ENCODE results near the gene CYP39A1.

Gene CYP39A1

DNA sequence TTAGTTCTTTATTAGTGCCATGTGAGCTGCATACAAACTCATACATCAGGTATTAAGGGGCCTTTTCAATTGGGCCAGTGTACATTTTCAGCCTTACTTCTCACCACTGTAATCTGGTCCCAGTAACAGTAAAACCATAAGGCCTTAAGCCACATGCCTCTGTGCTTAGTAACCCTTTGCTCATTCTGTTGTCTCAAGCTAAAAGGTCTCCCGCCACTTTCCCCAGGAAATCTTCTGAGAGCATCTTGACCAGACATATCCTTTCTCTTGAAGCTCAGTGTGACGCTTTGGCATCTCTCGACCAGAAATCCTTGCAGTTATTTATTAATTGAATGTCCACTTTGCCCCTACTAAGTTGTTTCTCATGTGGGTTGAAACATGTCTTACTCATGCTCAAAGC is 68.0 kb downstream of the CYP39A1 start:
- DNase-seq: no peak

DNA sequence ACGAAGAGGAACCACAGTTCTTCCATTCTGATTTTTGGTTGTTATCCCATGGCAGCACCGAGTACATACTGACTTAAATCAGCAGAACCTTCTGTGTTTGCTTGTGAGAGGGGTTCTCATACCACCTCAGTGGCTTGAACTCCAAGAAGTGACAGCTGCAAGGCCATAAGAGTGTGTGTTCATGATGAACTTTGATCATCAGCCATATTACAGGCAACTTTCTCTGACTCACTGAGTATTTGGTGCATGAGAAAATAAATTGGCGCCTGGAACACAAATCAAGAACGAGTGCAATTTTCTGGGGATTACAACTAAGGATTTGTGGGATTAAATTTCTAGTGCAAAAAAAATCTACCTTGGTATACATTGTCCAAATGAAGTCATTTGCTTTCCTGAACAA is 68.9 kb downstream of the CYP39A1 start:
- DNase-seq: no peak

DNA sequence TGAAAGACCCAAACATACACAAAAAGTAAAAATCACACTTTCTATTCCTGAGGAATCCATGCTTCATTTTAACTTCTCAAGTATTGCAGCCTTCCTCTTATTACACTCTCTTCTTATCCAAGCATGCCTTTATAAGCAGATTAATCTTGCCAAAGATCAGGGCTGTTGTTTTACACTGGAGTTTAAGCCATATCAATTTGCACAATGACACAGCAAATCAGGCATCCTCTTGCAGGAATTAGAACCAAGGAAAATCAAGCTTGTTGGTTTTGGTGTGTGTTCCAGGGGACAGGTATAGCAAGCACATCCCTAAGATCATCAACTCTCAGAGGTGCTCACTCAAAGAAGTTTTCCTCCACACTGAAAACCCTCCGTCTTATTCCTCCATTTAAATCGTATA is 69.5 kb downstream of the CYP39A1 start:
- DNase-seq: no peak

DNA sequence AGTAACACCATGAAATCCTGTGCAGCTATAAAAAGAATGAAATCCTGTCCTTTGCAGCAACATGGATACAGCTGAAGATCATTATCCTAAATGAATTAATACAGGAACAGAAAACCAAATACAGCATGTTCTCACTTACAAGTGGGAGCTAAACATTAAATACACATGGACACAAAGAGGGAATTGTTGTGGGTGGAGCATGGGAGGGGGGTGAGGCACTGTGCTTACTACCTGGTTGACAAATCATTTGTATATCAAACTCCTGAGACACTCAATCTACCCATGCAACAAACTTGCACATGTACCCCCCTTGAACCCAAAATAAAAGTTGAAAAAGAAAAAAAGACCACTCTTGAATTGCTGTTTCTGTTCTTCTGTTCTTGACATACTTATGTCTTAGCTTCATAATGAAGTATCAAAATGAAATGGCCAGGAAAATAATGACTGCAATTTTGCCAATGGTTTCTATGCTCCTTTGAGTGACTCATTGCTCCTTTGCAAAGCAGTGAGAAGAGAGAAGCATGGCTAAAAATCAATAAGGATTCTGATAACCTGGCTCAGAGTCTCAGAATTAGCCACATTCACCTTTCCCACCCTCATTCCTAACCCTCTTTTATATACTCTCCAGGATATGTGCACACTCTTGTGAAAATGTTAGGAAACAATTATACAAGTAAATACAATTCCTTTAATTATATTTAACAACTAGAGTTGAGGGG is 71.0 kb downstream of the CYP39A1 start:
- no peak for DNase-seq

DNA sequence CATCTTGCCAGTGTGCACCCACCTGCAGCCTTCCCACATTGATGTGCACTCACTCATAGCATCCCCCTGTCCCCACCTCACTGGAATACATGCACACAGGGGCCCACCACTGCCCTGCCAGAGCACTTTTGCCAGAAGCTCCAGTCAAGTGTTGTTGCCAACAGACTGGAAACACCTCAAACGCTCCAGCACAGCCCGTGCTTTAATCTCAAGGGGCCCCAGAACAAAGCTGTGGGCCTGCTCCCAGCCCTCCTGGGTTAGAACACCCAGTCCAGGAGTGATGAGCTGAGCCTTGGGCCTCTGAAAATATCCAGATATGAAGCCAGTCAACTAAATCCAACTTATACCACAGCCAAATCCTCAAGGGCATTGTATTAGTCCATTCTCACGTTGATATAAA is 77.1 kb downstream of the CYP39A1 start:
- DNase-seq: no peak

DNA sequence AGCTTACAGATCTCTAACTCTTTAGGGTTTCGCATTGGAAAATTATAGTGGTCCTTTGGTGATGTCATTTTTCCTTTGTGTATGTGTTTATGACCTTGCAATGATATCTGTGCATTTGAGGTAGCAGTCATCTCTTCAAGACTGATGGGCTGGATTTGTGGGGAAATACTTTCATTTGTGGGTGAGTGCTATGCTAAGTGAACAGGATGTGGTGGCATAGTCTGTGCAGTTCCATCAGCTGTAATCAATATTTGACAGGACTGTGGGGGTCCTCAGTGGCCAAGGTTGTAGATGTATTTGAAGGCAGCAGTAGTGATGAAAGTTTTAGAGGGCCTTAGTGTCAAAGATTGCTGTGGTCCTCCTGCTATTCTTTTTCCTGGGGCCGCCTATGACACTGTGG is 79.5 kb downstream of the CYP39A1 start:
- no peak for DNase-seq

DNA sequence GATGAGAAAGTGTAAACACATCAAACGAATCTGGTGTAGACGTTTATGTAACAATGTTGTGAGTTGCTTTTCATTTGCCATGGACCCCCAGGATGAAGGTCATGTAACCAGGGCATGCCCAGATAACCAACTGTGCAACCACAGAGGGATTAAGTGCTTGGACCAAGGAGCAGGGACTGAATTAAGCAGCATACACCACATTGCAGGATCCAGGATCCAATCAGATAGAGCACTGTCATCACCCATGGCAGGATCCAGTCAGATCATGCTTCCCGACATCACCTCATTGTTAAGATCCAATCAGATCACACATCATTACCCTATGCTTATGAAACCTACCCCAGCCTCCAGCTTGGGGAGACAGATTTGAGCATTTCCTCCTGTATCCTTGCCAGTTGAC is 87.1 kb downstream of the CYP39A1 start:
- no peak for DNase-seq

DNA sequence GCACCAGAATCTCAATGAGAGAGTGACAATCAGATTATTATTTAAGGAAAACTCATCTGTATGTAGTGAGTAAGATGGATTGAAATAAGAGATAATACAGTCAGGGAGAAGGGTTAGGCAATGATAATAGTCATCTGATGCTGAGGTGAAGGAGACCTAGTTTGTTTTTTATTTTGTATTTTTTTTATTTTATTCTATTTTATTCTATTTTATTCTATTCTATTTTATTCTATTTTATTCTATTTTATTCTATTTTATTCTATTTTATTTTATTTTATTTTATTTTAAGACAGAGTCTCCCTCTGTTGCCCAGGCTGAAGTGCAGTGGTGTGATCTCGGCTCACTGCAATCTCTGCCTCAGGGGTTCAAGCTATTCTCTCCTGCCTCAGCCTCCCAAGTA is 88.7 kb downstream of the CYP39A1 start:
- DNase-seq: no peak

DNA sequence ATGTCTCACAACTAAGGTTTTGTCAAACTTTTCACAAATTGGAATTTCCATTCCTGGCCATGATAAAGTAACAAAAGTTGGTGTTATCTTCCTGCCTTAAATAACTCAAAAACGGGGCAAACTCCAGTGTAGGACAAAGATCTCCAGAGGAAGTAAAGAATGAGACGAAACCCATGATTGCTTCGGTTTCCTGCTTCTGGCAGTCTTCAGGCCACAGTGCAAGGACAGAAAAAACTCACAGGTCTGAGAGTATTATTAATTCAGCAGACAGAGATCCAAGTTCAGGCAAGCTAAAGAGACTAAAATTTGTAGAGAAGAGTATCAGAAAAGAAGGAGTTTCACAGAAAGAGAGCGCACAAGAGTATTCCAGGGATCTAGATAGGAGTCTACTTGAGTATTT is 96.6 kb downstream of the CYP39A1 start:
- DNase-seq: no peak

DNA sequence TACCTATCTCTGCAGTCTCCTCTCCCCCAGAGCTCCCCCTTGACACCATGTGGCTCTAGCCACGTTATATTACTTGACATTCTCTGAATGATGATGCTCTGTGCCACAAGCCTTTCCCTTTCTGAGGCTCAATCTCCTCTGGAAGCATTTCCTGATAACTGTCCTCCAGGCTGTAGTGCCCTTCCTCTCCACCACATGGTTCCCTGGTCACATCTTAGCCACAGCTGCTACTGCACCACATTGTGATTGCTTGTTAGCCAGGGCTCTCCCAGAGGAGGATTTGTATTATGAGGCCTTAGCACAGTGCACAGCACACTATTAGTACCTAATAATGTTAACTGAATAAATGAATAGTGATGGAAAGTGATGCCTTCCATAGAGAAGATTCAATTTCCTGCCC is 97.5 kb downstream of the CYP39A1 start:
- DNase-seq: no peak

DNA sequence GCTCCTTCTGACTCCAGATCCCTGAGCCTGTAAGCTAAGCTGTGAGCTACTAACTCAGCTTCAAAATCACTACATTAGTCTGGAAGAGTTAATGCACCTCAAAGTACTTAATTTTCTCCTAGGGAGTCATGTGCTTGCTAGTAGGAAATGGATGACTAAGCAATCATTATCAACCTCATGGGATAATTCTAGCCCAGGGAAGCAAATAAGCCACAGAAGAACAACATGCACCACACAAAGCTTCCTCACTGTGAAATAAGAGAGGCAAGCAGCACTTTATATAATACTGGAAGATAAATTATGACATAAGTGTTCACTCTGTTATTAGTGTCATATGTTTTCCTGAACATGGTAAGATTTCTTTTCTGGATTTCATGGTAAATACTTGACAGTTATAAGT is 103.5 kb downstream of the CYP39A1 start:
- no peak for DNase-seq

DNA sequence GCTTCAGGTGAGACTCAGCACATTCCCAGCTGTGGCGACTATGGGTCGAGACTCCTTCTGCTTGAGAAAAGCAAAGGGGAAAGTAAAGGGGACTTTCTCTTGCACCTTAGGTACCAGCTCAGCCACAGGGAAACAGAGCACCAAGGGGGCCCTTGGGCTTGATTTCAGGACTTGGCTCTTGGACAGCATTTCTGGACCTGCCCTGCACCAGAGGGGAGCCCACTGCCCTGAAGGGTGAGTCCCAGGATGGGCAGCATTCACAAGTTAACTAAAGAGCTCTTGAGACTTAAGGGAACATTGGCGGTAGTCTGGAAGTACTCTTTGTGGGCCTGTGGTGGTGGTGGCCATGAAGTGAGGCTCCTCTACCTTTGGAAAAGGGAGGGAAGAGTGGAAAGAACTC is 111.1 kb downstream of the CYP39A1 start:
- no peak for DNase-seq

DNA sequence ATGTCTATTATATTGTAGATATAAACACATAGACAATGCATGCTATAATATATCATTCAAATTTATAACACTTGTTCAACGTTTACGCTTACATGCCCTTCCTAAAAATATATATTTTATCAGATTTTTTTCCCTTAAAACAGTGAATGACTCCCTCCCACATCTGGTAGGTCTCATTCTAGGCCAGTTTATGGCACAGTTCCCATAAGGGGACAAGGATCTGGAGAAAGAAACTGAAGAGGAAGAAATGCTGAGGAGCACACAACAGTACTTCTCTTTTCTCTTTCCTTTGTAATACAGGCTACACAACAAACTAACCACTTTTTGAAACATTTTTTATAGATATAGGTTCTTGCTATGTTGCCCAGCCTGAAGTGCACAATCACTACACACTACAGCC is 112.8 kb downstream of the CYP39A1 start:
- no peak for DNase-seq

DNA sequence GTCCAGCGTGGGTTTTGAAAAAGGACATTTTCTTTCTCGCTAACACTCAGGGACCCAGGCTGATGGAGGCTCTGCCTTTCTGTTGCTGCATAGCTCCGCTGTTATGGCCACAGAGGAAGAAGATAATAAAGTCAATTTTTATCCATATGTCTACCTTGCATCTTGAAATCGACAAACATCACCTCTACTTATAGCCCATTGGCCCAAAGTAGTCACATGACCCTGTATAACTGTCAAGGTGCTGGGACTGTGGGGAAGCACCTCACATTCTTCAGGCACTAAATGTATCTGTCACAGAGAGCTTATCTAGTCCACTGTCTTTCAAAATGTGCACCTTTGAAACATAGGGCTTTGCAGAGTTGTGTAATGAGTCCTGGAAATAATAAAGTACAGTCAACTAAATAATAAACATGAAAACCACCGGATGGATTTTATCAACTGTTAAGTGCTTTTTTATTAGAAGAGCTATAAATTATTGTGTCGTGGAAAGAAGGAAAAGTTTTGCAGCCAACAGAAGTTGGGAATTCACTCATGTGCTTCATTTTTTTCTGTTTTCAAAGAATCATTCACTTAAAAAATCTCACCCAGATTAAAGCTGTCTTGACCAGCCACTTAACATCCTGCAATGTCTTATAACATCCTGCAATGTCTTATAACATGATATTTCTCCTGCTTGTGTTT is 113.7 kb downstream of the CYP39A1 start:
- DNase-seq: no peak

DNA sequence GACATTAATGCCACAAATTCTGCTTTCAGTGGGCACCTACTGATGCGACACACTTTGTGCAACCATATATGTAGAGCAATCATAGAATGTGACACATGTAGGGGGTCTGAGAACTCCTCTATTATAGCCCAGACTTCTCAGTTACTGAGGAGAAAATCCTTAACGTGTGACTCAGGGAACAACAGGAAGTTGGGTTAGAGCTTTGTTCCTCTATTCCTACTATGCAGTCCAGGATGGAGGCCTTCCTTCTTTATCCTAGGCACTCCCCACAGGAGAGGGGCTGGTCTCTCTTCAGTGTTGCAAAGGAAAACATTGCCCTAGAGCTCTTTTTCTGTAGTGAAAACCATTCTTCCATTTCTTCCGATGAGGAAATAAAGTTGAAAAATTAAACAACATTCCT is 121.7 kb downstream of the CYP39A1 start:
- DNase-seq: no peak

DNA sequence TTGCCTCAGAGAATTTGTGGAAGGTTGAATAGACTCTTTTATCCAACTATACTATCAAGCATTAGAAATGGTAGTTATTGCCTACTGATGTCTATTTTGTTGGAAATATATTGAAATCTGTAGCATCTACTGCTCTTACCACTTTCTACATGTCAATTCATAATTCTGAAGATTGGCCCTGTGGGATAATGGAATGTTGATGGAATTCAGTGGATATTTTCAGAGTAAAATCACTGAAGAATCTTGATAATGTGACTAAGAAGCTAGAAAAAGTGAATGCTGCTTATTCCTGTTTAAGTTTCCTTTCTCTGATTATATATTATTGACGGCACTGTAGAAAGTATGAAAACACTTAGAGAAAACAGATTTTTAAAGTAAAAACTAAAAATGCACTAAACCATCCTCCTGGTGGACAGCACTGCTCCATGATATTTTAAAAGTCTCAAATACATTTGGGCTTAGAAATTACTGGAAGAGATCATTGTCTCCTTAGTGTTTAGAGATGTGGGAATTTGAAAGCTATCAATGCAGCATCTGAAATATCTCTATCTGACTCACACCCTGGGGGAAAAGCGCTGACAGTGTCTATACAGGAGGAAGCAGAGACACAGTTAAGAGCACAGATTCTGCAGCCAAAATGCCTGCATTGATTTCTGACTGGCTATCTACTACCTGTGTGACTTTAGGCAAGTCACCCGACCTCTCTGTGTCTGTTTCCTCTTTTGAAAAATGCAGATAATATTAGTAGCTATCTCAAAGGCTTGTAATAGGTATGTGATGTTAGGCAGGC is 123.5 kb downstream of the CYP39A1 start:
- no peak for DNase-seq

DNA sequence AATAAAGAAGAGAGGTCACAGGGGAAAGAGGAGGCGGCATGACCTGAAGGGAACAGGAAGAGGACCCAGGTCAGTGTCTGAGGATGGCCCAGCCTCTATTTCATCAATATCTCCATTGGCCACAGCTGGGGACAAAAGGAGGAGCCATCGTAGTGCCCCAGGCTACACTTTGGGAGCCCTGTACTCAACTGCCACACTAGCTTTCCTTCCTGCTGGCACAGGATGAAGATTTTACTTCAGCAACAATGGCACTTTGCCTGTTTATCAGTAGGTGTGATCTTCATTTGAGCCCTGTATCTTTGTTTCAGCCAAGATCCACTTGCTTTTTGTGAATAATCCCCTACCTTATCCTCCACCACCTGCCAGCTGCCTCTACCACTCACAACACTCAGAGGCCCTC is 126.0 kb downstream of the CYP39A1 start:
- no peak for DNase-seq

DNA sequence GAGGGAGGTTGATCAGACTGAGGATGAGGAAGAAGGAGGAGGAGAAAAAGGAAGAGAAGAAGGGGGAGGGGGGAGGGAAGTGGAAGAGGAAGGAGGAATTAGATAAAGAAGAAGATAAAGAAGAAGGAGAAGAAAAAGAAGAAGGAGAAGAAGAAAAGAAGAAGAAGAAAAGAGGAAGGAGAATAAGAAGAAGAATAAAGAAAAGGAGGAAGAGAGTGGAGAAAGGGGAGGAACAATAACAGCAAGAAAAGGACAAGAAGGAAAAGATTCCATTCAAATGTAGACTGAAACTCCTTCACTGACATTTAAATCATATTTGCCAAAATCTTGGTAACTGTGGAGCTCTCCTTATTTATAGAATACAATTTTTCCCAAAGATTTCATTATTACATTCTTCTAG is 127.0 kb downstream of the CYP39A1 start:
- DNase-seq: no peak

DNA sequence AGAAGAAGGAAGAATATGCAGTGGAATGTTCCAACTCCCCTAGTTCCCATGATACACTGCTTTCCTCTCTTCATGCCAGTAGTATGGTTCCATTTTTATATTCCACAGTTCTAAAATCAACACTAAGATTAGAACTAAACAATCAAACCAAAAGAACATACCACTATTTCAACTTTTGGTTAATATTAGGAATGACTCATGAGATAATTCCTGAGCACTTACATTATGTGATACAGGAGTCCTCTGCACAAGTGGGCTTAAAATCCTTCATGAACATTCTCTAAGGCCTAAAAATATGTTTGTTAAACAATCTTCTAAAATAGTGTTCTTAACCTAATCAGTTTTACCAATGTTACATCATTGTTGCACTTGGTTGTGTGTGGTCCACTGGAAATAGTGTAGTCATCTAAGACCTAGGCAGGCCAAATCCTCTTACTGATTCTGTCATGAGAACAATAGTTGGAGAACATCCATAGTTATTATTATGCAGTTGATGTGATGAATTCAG is 131.1 kb downstream of the CYP39A1 start:
- no peak for DNase-seq

DNA sequence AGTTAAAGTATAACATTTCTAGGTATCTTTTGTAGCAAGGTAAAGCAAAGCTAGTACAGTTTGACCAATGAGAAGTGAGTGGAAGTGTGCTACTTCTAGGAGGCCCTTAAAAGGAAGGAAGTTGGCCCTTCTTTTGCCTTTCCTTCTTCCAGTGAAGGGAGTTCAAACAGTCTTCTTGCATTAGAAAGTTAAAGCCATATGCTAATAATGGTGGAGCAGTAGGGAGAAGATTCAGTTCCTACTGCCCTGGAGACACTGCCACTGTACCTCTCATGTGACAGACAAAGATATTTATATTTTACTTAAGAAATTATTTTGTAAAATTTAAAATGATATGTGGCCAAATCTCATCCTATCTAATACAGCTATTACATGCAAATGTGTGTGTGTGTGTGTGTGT is 135.4 kb downstream of the CYP39A1 start:
- no peak for DNase-seq

DNA sequence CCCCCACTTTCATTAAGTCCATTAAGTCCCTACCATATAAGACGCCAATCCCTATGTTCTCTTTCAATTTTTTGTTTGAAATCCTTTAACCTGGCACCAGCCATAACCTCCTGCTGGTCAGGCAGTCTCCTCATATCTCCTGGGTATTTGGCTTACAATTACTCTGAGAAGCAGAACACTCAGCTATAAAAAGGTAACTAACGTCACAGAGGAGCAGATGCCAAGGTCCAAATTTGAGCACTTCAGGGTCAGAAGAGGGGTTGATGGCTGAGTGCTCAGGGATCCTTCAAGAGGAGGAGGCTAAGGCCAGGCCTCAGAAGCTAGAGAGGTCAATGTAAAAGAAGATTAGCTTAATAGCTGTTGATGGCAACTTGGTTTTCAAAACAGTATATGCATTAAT is 139.1 kb downstream of the CYP39A1 start:
- DNase-seq: no peak

DNA sequence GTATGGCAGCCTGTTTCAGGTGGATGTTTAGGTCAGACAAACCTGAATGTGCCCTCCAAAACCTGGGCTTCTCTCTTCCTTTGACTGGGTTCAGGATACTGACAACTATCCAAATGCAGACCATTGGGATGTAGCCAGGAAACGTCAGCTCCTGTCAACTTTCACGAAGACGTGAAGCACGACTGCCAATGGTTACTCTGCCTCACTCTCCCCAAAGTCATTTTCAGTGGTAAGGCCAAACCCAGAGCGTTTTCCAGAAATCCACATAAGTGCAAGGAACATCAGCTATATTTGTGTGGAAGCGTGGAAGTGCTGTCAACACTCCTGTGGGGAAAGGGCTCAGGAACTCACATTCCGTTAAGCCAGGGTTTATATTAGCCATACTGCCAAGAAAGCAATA is 141.3 kb downstream of the CYP39A1 start:
- no peak for DNase-seq

DNA sequence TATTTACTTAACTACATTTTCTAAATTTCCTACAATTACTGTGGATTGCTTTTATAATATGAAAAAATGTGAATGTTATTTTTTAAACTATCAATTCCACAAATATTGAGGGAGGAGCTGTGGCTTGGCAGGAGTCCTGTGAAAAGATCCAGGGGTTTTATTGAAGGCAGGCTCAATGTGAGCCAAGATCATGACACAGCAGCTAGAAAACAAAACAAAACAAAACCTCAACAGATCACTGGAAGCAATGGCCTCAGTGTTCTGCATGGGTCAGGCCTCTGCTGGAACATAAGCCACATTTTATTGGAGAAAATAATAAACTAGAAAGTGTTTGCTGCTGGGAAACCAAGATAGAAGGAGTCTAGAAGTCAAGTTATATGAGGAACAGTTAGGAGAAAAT is 142.0 kb downstream of the CYP39A1 start:
- DNase-seq: no peak

DNA sequence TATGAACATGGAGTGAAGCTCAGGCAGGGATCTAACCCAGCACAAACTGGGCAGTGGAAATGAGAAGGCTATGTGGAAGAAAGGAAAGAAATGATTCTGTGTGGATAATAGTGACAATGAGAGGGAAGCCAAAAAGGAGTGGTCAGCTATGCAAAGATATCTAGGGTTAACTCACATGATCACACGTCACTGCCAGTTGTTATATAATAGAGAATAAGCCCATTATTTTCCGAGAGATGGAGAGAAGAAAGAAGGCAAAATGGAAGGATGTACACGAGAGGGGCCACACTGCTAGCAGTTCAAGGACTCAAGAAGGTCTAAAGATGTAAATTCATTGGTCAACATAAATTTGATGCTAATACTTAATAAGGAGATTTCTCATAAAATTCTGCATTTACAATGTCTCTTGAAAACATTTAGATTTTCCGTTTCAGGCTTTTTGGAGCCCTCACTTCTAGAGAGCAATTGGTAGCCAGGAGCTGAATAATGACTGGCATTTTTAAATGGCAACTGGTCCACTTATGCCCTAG is 142.6 kb downstream of the CYP39A1 start:
- no peak for DNase-seq

Measured in T1000 (cell line).